ENCODE data around the gene ANKMY2.

The ANKMY2 gene

GRCh38 chr7:16564023-16564380 lies 81.6 kb downstream of the ANKMY2 start:
- DNase-seq = peak in 1 of 2 donors; percentile 5

GRCh38 chr7:16563281-16564022 lies 82.1 kb downstream of the ANKMY2 start:
- peak in 1 of 2 donors; percentile 29 for DNase-seq

- DNase-seq = no peak
These were observed 82.9 kb downstream of the ANKMY2 start for GRCh38 chr7:16562456-16563220.

- no peak for DNase-seq
These were observed 83.6 kb downstream of the ANKMY2 start for GRCh38 chr7:16561943-16562342.

GRCh38 chr7:16559497-16560179 lies 85.9 kb downstream of the ANKMY2 start:
- DNase-seq = no peak

GRCh38 chr7:16558761-16559302 lies 86.7 kb downstream of the ANKMY2 start:
- no peak for DNase-seq

- no peak for DNase-seq
These were observed 89.2 kb downstream of the ANKMY2 start for GRCh38 chr7:16556359-16556758.

- no peak for DNase-seq
These were observed 90.9 kb downstream of the ANKMY2 start for GRCh38 chr7:16554518-16555236.

GRCh38 chr7:16550671-16551070 lies 94.9 kb downstream of the ANKMY2 start:
- DNase-seq = no peak
